ENCODE data around the gene HOXD10. TPM values are rescaled to one million over a fixed set of nuclear protein-coding genes. Genes with fewer than 3 reads are reported as not detected.

Gene HOXD10
- total RNA-seq, result not detected

GRCh38 chr2:176115883-176116813 is at the start of gene HOXD10:
Gene HOXD10, plus strand, starts transcription at chr2:176116778. Its CDS starts 56 bp downstream, at chr2:176116834.
- Mint-ChIP-seq H3K4me3 (no peak within 1 kb of the TSS), H3K9me3 (peaks cover 0 to 2% of the 10 kb centered on the region in 2 donors), H3K27ac (no peak within 1 kb of the TSS)

DNA sequence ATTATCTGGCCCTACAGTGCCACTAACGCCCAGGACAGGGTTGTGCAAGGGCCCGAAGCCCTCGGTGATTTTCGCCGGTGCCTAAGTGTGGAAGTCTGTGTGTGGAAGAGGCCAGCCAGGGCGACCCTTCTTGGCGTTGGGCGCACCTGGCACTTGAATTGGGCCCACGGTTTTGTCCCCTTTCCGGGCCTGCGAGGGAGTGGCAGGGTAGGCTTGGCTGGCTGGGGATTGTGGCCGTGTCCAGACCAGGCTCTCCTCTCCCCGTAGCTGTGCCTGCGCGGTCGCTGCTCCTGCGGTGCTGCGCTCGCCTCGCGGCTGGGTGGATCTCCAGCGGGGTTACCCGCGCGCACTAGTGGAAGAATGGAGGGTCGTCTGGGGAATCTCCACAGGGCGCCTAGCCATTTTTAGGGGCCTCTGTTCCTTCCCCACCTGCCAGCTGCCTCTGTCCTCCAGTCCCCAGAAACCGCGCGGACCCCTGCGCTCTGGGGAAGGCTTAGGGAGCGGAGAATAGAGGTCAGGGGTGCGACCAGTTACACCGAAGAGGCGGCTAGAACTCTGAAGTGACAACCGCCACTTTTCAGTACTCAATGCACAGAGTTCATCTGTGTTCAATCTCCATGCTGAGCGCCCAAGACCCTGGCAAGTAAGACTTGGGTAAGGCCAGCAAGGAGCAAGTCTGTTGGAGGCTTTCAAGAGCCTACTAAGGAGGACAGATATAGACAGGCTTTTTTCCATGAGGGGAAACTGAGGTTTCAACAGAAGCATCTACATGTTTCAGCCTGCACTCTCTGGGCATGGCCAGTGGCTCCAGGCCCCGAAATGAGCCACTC is 48.8 kb upstream of the HOXD10 start:
- ATAC-seq (replicated peaks in 1 of 2) (no peak), DNase-seq (no peak)
- no peak overlapping the region for H3K27ac Mint-ChIP-seq
- H3K9me3 Mint-ChIP-seq, result no peaks in the 10 kb centered on the region
- peak overlapping the region; percentile 50 to 59 for H3K4me3 Mint-ChIP-seq
- peaks cover 86% of the 10 kb centered on the region for H3K27me3 Mint-ChIP-seq (ENCODE audit: low read depth)
- no peaks in the 10 kb centered on the region for H3K36me3 Mint-ChIP-seq (ENCODE audit: insufficient read depth in 2 of 2)
- H3K4me1 Mint-ChIP-seq (ENCODE audit: low read depth), result peaks cover 11% of the 10 kb centered on the region

More at GRCh38 chr2:176115883-176116813, at the start of gene HOXD10:
- Mint-ChIP-seq H3K36me3 (ENCODE audit: insufficient read depth in 2 of 2) (peaks cover 2 to 4% of the 10 kb centered on the region in 2 donors), H3K4me1 (ENCODE audit: low read depth) (peaks cover 13% of the 10 kb centered on the region), H3K27me3 (ENCODE audit: low read depth) (peaks cover 97% of the 10 kb centered on the region)
- DNase-seq, result no peak
- ATAC-seq (replicated peaks in 1 of 2), result no peak

DNA sequence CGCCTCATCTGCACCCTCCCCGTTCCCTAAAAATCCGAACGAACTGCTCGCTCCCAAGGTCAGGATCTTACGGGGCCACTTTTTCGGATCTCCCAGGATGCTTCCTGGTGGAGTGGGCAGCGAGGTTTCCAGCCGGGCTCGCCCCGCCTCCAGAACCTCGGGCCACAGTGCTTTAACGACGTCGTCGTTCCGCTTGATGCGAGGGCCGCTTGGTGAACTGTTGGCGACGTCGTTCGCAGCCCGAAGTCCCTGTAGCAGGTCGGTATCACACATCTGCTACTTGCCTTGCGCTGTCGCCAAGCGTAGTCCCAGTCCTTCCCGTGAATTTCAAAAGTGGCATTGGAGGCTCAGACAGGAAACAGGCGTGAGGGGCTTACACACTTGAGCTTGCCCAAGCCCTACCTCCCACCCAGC is 48.2 kb upstream of the HOXD10 start:
- H3K4me3 Mint-ChIP-seq, result peak overlapping the region in 1 of 2 donors; percentile 32
- no peaks in the 10 kb centered on the region for H3K36me3 Mint-ChIP-seq (ENCODE audit: insufficient read depth in 2 of 2)
- H3K4me1 Mint-ChIP-seq (ENCODE audit: low read depth), result peaks cover 11% of the 10 kb centered on the region

GRCh38 chr2:176071330-176072291 is 45.0 kb upstream of the HOXD10 start:
- DNase-seq, result no peak
- no peak overlapping the region for H3K4me3 Mint-ChIP-seq
- H3K27me3 Mint-ChIP-seq (ENCODE audit: low read depth), result peaks cover 92% of the 10 kb centered on the region
- H3K27ac Mint-ChIP-seq, result no peak overlapping the region
- peaks cover 3 to 4% of the 10 kb centered on the region in 2 donors for H3K36me3 Mint-ChIP-seq (ENCODE audit: insufficient read depth in 2 of 2)
- H3K9me3 Mint-ChIP-seq, result peaks cover 0 to 1% of the 10 kb centered on the region in 2 donors
- H3K4me1 Mint-ChIP-seq (ENCODE audit: low read depth), result peaks cover 6% of the 10 kb centered on the region
- ATAC-seq (replicated peaks in 1 of 2), result no peak

More for the DNA sequence above, 48.2 kb upstream of the HOXD10 start:
- ATAC-seq (replicated peaks in 1 of 2) (no peak), DNase-seq (no peak)
- no peaks in the 10 kb centered on the region for H3K9me3 Mint-ChIP-seq
- H3K27me3 Mint-ChIP-seq (ENCODE audit: low read depth), result peaks cover 88% of the 10 kb centered on the region
- no peak overlapping the region for H3K27ac Mint-ChIP-seq

DNA sequence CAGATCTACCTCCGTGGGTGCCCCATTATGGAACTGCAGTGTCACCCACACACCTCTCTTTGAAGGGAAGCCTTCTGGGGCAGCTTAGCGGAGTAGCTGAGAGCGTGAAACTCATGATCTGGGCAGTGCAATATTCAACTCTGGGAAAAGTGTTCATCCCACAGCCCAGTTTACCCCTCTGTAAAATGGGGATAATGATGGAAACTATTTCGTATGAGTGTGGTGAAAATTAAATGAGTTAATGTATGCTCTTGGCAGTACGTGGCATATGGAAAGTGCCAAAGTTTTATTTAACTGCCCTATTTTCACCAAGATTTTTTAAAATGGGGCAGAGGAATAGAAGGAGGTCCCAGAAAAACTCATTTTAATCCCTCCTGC is 44.3 kb upstream of the HOXD10 start:
- DNase-seq, result no peak
- Mint-ChIP-seq H3K4me1 (ENCODE audit: low read depth) (peaks cover 5% of the 10 kb centered on the region), H3K4me3 (no peak overlapping the region), H3K36me3 (ENCODE audit: insufficient read depth in 2 of 2) (peaks cover 3 to 5% of the 10 kb centered on the region in 2 donors), H3K27me3 (ENCODE audit: low read depth) (peaks cover 97% of the 10 kb centered on the region), H3K27ac (no peak overlapping the region), H3K9me3 (peaks cover 0 to 1% of the 10 kb centered on the region in 2 donors)
- no peak for ATAC-seq (replicated peaks in 1 of 2)

- H3K36me3 Mint-ChIP-seq (ENCODE audit: insufficient read depth in 2 of 2), result peaks cover 3 to 5% of the 10 kb centered on the region in 2 donors
- ATAC-seq (replicated peaks in 1 of 2), result no peak
- H3K4me1 Mint-ChIP-seq (ENCODE audit: low read depth), result no peaks in the 10 kb centered on the region
- H3K4me3 Mint-ChIP-seq, result no peak overlapping the region
- peaks cover 0 to 1% of the 10 kb centered on the region in 2 donors for H3K9me3 Mint-ChIP-seq
- no peak overlapping the region for H3K27ac Mint-ChIP-seq
- peaks cover 91% of the 10 kb centered on the region for H3K27me3 Mint-ChIP-seq (ENCODE audit: low read depth)
- no peak for DNase-seq
Measured at GRCh38 chr2:176072951-176073904, 43.4 kb upstream of the HOXD10 start.

- Mint-ChIP-seq H3K4me1 (ENCODE audit: low read depth) (peaks cover 13% of the 10 kb centered on the region), H3K9me3 (peaks cover 1 to 2% of the 10 kb centered on the region in 2 donors), H3K36me3 (ENCODE audit: insufficient read depth in 2 of 2) (peaks cover 7 to 11% of the 10 kb centered on the region in 2 donors), H3K27me3 (ENCODE audit: low read depth) (peaks cover 90% of the 10 kb centered on the region), H3K27ac (no peak overlapping the region), H3K4me3 (no peak overlapping the region)
- no peak for ATAC-seq (replicated peaks in 1 of 2)
- DNase-seq, result no peak
Measured at GRCh38 chr2:176074919-176075425, 41.6 kb upstream of the HOXD10 start.

DNA sequence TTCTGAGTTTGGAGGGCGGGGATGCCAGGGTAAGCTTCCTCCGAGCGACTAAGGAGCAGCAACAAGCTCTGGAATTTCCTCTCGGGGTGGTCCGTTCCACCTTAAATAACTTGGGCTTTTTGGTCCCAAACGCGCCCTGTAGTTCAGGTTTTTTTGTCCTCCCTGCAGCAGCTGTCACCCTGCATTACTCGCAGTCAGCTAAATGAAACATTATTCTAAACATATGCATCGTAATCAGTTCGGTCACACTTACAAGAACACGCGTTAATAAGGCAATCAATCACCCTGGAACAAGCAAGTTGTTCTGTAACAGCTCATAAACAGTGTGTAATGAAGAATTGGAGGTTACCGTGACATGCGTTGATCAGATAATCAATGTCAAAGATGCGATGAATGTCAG is 41.1 kb upstream of the HOXD10 start:
- DNase-seq (no peak), ATAC-seq (replicated peaks in 1 of 2) (no peak)
- H3K27me3 Mint-ChIP-seq (ENCODE audit: low read depth), result peaks cover 85% of the 10 kb centered on the region
- H3K4me1 Mint-ChIP-seq (ENCODE audit: low read depth), result peaks cover 13% of the 10 kb centered on the region
- no peak overlapping the region for H3K4me3 Mint-ChIP-seq
- peaks cover 7 to 11% of the 10 kb centered on the region in 2 donors for H3K36me3 Mint-ChIP-seq (ENCODE audit: insufficient read depth in 2 of 2)
- peaks cover 1 to 2% of the 10 kb centered on the region in 2 donors for H3K9me3 Mint-ChIP-seq
- H3K27ac Mint-ChIP-seq, result peak overlapping the region; percentile 21

GRCh38 chr2:176076063-176076462 is 40.5 kb upstream of the HOXD10 start:
- no peak overlapping the region for H3K4me3 Mint-ChIP-seq
- H3K27me3 Mint-ChIP-seq (ENCODE audit: low read depth), result peaks cover 82% of the 10 kb centered on the region
- DNase-seq, result no peak
- H3K4me1 Mint-ChIP-seq (ENCODE audit: low read depth), result peaks cover 13% of the 10 kb centered on the region
- ATAC-seq (replicated peaks in 1 of 2), result no peak
- peaks cover 1 to 2% of the 10 kb centered on the region in 2 donors for H3K9me3 Mint-ChIP-seq
- no peak overlapping the region for H3K27ac Mint-ChIP-seq
- H3K36me3 Mint-ChIP-seq (ENCODE audit: insufficient read depth in 2 of 2), result peaks cover 7 to 11% of the 10 kb centered on the region in 2 donors

GRCh38 chr2:176076796-176077195 is 39.8 kb upstream of the HOXD10 start:
- Mint-ChIP-seq H3K4me1 (ENCODE audit: low read depth) (peaks cover 13% of the 10 kb centered on the region), H3K4me3 (no peak overlapping the region), H3K9me3 (peaks cover 1 to 2% of the 10 kb centered on the region in 2 donors), H3K27me3 (ENCODE audit: low read depth) (peaks cover 84% of the 10 kb centered on the region), H3K36me3 (ENCODE audit: insufficient read depth in 2 of 2) (peaks cover 10 to 11% of the 10 kb centered on the region in 2 donors), H3K27ac (no peak overlapping the region)
- no peak for DNase-seq
- ATAC-seq (replicated peaks in 1 of 2), result no peak

- H3K36me3 Mint-ChIP-seq (ENCODE audit: insufficient read depth in 2 of 2), result peaks cover 12 to 14% of the 10 kb centered on the region in 2 donors
- peaks cover 1 to 2% of the 10 kb centered on the region in 2 donors for H3K9me3 Mint-ChIP-seq
- ATAC-seq (replicated peaks in 1 of 2), result no peak
- DNase-seq, result no peak
- H3K27me3 Mint-ChIP-seq (ENCODE audit: low read depth), result peaks cover 81% of the 10 kb centered on the region
- H3K4me1 Mint-ChIP-seq (ENCODE audit: low read depth), result peaks cover 18% of the 10 kb centered on the region
- peak overlapping the region; percentile 47 for H3K27ac Mint-ChIP-seq
- peak overlapping the region; percentile 69 to 74 for H3K4me3 Mint-ChIP-seq
Measured at GRCh38 chr2:176078541-176079284, 37.9 kb upstream of the HOXD10 start.

Data from activated T-cell treated with anti-CD3 and anti-CD28 coated beads, Interleukin-2, amount 50 U/mL, for 72 hours (primary cell).